PC-3 (cell line): ENCODE measurements around the gene FRRS1L.

ENCODE experiments used
- CTCF ChIP-seq: fragments of 300-600 bp; sonication (generic); conservative IDR thresholded peaks from 2 replicates; pipeline ENCODE4 v1.5.1; 2017; ENCODE audit warnings: antibody characterized with exemption, low read depth, mild to moderate bottlenecking, low read length
- EZH2 ChIP-seq: fragments of 300-600 bp; sonication (generic); IDR thresholded peaks from one replicate; pipeline ENCODE4 v1.6.1; 2017; ENCODE audit warnings: antibody characterized with exemption, mild to moderate bottlenecking, low read length; ENCODE audit not compliant: unreplicated experiment
- EZH2phosphoT487 ChIP-seq: fragments of 300-600 bp; sonication (generic); IDR thresholded peaks from 2 replicates; pipeline ENCODE4 v1.6.1; 2018; ENCODE audit warnings: mild to moderate bottlenecking, antibody characterized with exemption, low read length, borderline replicate concordance

GRCh38 chr9:109172935-109173334 is 5.9 kb upstream of the FRRS1L start:
- TF ChIP-seq CTCF (no peak), EZH2phosphoT487 (no peak), EZH2 (no peak)
